ENCODE results near the gene SLC46A2.

DNA sequence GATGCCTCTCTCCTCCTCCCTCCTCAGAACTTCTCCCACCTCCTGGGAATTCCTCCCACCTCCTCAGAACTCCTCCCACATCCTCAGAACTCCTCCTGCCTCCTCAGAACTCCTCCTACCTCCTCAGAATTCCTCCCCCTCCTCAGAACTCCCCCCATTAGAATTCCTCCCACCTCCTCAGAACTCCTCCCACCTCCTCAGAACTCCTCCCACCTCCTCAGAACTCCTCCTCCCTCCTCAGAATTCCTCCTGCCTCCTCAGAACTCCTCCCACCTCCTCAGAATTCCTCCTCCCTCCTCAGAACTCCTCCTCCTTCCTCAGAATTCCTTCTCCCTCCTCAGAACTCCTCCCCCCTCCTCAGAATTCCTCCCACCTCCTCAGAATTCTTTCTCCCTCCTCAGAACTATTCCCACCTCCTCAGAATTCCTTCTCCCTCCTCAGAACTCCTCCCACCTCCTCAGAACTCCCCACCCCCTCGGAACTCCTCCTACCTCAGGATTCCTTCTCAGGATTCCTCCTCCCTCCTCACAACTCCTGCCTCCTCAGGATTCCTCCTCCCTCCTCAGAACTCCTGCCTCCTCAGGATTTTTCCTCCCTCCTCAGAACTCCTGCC, 23.9 kb downstream of the SLC46A2 start:
- TF ChIP-seq, protein P1, sequence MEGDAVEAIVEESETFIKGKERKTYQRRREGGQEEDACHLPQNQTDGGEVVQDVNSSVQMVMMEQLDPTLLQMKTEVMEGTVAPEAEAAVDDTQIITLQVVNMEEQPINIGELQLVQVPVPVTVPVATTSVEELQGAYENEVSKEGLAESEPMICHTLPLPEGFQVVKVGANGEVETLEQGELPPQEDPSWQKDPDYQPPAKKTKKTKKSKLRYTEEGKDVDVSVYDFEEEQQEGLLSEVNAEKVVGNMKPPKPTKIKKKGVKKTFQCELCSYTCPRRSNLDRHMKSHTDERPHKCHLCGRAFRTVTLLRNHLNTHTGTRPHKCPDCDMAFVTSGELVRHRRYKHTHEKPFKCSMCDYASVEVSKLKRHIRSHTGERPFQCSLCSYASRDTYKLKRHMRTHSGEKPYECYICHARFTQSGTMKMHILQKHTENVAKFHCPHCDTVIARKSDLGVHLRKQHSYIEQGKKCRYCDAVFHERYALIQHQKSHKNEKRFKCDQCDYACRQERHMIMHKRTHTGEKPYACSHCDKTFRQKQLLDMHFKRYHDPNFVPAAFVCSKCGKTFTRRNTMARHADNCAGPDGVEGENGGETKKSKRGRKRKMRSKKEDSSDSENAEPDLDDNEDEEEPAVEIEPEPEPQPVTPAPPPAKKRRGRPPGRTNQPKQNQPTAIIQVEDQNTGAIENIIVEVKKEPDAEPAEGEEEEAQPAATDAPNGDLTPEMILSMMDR (IDR thresholded peaks at IDR 0.05; ENCODE audit: poor library complexity, severe bottlenecking) = no peak
- TF ChIP-seq MXI1 (conservative IDR thresholded peaks at IDR 0.05; ENCODE audit: poor library complexity, severe bottlenecking) = no peak
- TF ChIP-seq EZH2 (IDR thresholded peaks at IDR 0.05; ENCODE audit: borderline replicate concordance, insufficient read depth, low read length, poor library complexity, severe bottlenecking) = no peak
- TF ChIP-seq POLR2AphosphoS5 (IDR thresholded peaks at IDR 0.05) = no peak
- TF ChIP-seq, protein P2, sequence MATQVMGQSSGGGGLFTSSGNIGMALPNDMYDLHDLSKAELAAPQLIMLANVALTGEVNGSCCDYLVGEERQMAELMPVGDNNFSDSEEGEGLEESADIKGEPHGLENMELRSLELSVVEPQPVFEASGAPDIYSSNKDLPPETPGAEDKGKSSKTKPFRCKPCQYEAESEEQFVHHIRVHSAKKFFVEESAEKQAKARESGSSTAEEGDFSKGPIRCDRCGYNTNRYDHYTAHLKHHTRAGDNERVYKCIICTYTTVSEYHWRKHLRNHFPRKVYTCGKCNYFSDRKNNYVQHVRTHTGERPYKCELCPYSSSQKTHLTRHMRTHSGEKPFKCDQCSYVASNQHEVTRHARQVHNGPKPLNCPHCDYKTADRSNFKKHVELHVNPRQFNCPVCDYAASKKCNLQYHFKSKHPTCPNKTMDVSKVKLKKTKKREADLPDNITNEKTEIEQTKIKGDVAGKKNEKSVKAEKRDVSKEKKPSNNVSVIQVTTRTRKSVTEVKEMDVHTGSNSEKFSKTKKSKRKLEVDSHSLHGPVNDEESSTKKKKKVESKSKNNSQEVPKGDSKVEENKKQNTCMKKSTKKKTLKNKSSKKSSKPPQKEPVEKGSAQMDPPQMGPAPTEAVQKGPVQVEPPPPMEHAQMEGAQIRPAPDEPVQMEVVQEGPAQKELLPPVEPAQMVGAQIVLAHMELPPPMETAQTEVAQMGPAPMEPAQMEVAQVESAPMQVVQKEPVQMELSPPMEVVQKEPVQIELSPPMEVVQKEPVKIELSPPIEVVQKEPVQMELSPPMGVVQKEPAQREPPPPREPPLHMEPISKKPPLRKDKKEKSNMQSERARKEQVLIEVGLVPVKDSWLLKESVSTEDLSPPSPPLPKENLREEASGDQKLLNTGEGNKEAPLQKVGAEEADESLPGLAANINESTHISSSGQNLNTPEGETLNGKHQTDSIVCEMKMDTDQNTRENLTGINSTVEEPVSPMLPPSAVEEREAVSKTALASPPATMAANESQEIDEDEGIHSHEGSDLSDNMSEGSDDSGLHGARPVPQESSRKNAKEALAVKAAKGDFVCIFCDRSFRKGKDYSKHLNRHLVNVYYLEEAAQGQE (IDR thresholded peaks at IDR 0.05; ENCODE audit: borderline replicate concordance) = no peak
- no peak for TF ChIP-seq TAF1 (IDR thresholded peaks at IDR 0.05; ENCODE audit: low read depth)
- TF ChIP-seq EP300 (conservative IDR thresholded peaks at IDR 0.05; ENCODE audit: poor library complexity, severe bottlenecking) = no peak

All from neural cell (in vitro differentiated cells).